Cardiac fibroblast (primary cell): ENCODE results near the gene ZNF662.

Source experiments
- DNase-seq, 2 donors: peaks; one replicate each; pipeline versions ENCODE4 v3.0.0 to v3.0.0-alpha.2; 2010; ENCODE audit warnings: low read depth in 2 of 2
- H3K4me3 ChIP-seq, 2 donors: replicated peaks in 1 of 2; 1 replicate in 1 of 2; 2 replicates in 1 of 2; pipeline ENCODE4 v1.5.1; 2011; ENCODE audit warnings: low read depth in 2 of 2, low read length in 2 of 2, mild to moderate bottlenecking in 2 of 2, moderate library complexity in 1 of 2
- TF ChIP-seq, protein P1 (sequence below): IDR thresholded peaks from one replicate; pipeline ENCODE4 v1.5.1; 2011; ENCODE audit warnings: low read depth, mild to moderate bottlenecking, low read length, inconsistent platforms

ZNF662 gene

DNA sequence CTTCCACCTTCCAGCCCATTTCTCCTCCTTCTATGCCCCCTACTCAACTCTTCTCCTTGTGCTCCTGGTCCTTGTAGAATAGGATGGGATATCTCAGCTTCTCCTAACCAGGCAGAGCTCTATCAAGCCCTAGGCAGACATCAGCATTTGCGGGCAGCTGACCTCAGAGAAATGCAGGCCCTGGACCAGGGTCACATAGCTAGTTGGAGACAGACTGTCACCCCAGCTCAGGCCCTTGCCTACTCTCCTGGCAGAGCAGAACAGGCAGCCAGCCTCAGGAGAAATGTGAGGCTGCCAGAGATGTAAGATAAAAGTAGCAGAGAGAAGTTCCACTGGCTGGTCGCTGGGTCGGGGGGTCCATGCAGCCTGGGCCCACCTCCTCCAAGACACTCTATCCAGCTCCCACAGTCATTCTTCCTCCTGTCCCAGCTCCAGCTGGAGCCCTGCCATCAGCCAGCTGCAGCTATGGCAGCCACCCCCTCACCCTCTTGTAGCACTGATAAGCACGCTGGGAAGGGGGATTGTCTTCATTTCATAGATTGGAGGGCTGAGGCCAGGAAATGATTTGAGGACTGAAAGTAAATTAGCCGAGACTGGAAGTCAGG is 34.2 kb upstream of the ZNF662 start:
- peak in 1 of 2 donors; percentile 36 for DNase-seq

DNA sequence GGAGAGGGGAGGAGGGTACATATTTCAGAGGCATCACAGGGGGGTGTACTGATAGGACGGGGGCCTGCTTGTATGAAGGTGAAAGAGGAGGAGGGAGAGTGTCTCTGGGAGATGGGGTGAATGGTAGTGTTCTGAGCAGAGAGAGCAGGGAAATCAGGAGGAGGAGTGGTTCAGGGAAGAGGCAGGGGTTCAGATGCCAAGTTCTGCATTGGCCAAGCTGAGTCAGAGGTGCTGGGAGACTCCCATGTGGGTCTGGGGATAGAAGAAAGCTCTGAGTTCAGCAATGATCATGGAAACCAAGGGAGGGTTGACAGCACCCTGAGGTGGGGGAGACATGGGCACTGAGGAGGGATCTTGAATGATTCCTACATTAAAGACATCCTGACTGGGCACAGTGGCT is 33.2 kb upstream of the ZNF662 start:
- no peak overlapping the region for H3K4me3 ChIP-seq
- TF ChIP-seq, protein P1, sequence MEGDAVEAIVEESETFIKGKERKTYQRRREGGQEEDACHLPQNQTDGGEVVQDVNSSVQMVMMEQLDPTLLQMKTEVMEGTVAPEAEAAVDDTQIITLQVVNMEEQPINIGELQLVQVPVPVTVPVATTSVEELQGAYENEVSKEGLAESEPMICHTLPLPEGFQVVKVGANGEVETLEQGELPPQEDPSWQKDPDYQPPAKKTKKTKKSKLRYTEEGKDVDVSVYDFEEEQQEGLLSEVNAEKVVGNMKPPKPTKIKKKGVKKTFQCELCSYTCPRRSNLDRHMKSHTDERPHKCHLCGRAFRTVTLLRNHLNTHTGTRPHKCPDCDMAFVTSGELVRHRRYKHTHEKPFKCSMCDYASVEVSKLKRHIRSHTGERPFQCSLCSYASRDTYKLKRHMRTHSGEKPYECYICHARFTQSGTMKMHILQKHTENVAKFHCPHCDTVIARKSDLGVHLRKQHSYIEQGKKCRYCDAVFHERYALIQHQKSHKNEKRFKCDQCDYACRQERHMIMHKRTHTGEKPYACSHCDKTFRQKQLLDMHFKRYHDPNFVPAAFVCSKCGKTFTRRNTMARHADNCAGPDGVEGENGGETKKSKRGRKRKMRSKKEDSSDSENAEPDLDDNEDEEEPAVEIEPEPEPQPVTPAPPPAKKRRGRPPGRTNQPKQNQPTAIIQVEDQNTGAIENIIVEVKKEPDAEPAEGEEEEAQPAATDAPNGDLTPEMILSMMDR, result no peak
- peak in 1 of 2 donors; percentile 30 for DNase-seq

More for the DNA sequence above, 34.2 kb upstream of the ZNF662 start:
- H3K4me3 ChIP-seq, result no peak overlapping the region
- TF ChIP-seq, protein P1, result no peak

DNA sequence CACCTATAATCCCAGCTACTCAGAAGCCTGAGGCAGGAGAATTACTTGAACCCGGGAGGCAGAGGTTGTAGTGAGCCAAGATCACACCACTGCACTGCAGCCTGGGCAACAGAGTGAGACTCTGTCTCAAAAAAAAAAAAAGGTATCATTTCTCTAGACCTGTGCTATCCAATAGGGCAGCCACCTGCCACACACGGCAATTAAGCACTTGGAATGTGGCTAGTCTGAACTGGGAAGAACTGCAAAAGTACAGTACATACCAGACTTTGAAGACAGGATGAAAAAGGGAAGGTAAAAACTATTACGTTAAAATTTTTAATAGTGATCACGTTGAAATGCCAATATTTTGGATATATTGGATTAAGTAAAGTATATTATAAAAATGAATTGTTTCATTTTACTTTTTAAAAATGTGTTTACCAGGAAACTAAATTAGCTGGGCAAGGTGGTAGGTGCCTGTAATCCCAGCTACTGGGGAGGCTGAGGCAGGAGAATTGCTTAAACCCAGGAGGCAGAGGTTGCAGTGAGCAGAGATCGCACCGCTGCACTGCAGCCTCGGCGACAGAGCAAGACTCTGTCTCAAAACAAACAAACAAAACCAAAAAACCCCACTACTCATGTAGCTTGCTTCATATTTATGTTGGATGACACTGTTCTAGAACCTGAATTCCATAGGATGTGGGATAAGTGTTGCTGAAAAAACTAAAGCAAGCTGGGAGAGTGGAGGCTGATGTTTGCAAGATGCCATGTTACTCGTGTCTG is 32.5 kb upstream of the ZNF662 start:
- TF ChIP-seq, protein P1, result no peak
- DNase-seq, result no peak

DNA sequence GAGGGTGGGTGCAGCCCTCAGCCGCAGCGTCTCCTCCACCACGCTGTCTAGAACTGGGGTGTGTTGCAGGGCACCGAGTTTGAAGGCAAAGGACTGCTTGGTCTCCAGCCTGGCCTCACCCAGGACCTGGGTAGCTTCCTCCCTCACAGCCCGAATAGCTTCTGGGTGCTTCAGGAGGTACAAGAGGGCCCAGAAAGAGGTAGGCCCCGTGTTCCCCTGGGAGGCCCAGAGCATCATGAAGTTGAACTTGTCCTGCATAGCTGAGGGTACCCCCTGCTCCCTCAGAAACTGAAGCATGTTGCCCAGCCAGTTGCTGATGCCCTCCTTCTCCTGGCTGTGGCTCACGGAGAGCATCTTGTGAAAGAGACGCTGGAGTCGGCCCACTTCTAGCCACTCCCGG is 31.2 kb upstream of the ZNF662 start:
- DNase-seq, result no peak
- TF ChIP-seq, protein P1, result no peak
- no peak overlapping the region for H3K4me3 ChIP-seq

More for the DNA sequence above, 32.5 kb upstream of the ZNF662 start:
- no peak overlapping the region for H3K4me3 ChIP-seq

DNA sequence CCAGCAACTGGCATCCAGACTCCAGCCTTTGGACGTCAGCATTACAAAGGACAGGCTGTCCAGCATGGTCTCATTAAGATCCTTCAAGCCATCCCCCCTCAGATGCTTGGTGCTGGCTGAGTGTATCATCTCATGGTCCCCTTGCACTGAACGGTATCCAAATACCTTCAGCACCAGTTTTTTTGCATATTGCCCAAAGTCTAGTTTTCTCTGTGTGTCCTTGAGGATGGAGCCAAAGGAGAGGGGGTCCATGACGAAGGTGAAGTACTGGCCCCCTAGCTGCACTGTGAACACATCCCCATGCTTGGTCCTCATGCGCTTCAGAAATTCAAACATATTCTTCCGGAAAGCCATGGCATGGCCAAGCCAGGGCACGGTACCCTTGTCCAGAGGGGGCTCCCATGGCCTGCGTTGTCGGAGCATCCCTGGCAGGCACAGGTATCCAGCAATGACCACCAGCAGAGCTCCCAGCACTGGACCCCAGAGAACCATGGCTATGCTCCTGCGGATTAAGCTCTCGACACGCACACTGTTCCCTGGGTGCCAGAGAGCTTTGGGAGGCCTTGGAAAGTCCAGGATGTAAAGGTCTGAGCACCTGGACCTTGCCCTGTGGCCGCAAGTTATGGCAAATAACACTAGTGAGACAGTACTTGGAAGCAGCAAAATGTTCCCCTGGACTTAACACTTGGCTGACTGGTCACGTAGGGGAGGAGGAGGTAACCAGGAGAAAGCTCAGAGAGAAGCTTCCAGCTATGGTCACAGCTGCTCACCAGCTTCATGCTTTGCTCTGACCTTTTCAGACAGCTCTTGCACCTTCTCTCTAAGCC is 30.4 kb upstream of the ZNF662 start, which contains the start of gene CYP8B1:
Gene CYP8B1, minus strand, starts transcription at position 555 of the 827 bp plus-strand sequence. Its CDS starts 63 bp downstream, at position 492.
- DNase-seq, result no peak
- H3K4me3 ChIP-seq, result no peak within 1 kb of the TSS
- TF ChIP-seq, protein P1, result no peak

DNA sequence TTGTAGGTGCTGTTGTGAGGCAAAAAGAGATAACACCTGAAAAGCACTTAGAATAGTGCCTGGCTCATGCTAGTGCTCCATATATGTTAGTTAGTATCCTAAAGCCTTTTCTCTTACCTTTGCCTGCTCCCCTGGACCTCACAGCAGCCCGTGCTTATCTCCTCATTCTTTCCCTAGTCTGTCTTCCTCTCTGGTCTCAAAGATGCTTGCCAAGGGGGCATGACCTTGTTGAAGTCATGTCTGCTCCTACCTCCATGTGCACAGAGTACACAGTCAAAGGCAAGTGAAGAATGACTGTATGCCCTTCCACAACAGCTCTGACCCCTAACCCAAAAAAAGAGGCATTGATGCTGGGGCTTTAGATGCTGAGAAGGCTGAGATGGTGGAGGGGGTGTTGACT is 29.5 kb upstream of the ZNF662 start:
- no peak overlapping the region for H3K4me3 ChIP-seq
- TF ChIP-seq, protein P1, result no peak
- no peak for DNase-seq
